Astrocyte (in vitro differentiated cells and primary cell): ENCODE data around the gene SLC35F5. TPM values are rescaled to one million over a fixed set of nuclear protein-coding genes. Genes with fewer than 3 reads are reported as not detected.
"Not testable (repeated sequence)": the region's sequence is repeated elsewhere in the genome, so short reads cannot be mapped to it uniquely, and the experiment has no call there.

Experiments
- DNase-seq: peaks from one replicate; pipeline ENCODE4 v3.0.0-alpha.2; 2010; ENCODE audit warnings: low read depth
- FAIRE-seq: peaks from 2 replicates; lab custom pipeline; 2011; peaks lifted over from hg19 to GRCh38; lab: Jason Lieb, UNC
- H2AFZ ChIP-seq: 2 replicates; pipeline ENCODE4 v1.6.0; 2012; ENCODE audit warnings: low read depth, low read length, inconsistent platforms
- H3K27ac ChIP-seq: 2 replicates; pipeline ENCODE4 v1.5.1; 2011; ENCODE audit warnings: low read depth, low read length, inconsistent platforms
- H3K27me3 ChIP-seq: 2 replicates; pipeline ENCODE4 v1.6.0; 2011; ENCODE audit warnings: low read length, inconsistent platforms; ENCODE audit not compliant: insufficient read depth
- H3K36me3 ChIP-seq: 2 replicates; pipeline ENCODE4 v1.5.1; 2011; ENCODE audit warnings: low read length, inconsistent platforms; ENCODE audit not compliant: insufficient read depth
- H3K4me1 ChIP-seq: 2 replicates; pipeline ENCODE4 v1.5.1; 2011; ENCODE audit warnings: low read length, inconsistent platforms; ENCODE audit not compliant: insufficient read depth
- H3K4me2 ChIP-seq: 2 replicates; pipeline ENCODE4 v1.6.0; 2012; ENCODE audit warnings: low read length, inconsistent platforms
- H3K4me3 ChIP-seq: 2 replicates; pipeline ENCODE4 v1.5.1; 2011; ENCODE audit warnings: low read depth, mild to moderate bottlenecking, low read length, inconsistent platforms; ENCODE audit not compliant: insufficient read depth
- H3K79me2 ChIP-seq: 2 replicates; pipeline ENCODE4 v1.6.0; 2012; ENCODE audit warnings: mild to moderate bottlenecking, low read length, inconsistent platforms; ENCODE audit not compliant: insufficient read depth
- H3K9ac ChIP-seq: 2 replicates; pipeline ENCODE4 v1.6.0; 2012; ENCODE audit warnings: mild to moderate bottlenecking, low read length, inconsistent platforms
- H3K9me3 ChIP-seq: 2 replicates; pipeline ENCODE4 v1.5.1; 2012; ENCODE audit warnings: low read depth, mild to moderate bottlenecking, low read length, inconsistent platforms; ENCODE audit not compliant: insufficient read depth
- H4K20me1 ChIP-seq: 2 replicates; pipeline ENCODE4 v1.6.0; 2012; ENCODE audit warnings: low read length, inconsistent platforms; ENCODE audit not compliant: insufficient read depth
- H3K27ac Mint-ChIP-seq: one replicate; pipeline ENCODE4 v1.8.0; 2021; ENCODE audit warnings: mild to moderate bottlenecking, mixed read lengths; ENCODE audit not compliant: unreplicated experiment
- H3K27me3 Mint-ChIP-seq: one replicate; pipeline ENCODE4 v1.8.0; 2021; ENCODE audit warnings: low read depth, mixed read lengths; ENCODE audit not compliant: unreplicated experiment
- H3K36me3 Mint-ChIP-seq: one replicate; pipeline ENCODE4 v1.8.0; 2021; ENCODE audit warnings: low read depth, mixed read lengths; ENCODE audit not compliant: unreplicated experiment
- H3K4me1 Mint-ChIP-seq: one replicate; pipeline ENCODE4 v1.8.0; 2021; ENCODE audit warnings: low read depth, mixed read lengths; ENCODE audit not compliant: unreplicated experiment
- H3K4me3 Mint-ChIP-seq: one replicate; pipeline ENCODE4 v1.8.0; 2021; ENCODE audit warnings: mild to moderate bottlenecking, moderate library complexity, mixed read lengths; ENCODE audit not compliant: unreplicated experiment
- H3K9me3 Mint-ChIP-seq: one replicate; pipeline ENCODE4 v1.8.0; 2021; ENCODE audit warnings: mild to moderate bottlenecking, mixed read lengths; ENCODE audit not compliant: unreplicated experiment
- CTCF ChIP-seq: IDR thresholded peaks from 2 replicates; pipeline ENCODE4 v1.5.1; 2011; ENCODE audit warnings: low read depth, mild to moderate bottlenecking, inconsistent platforms, low read length, moderate library complexity; ENCODE audit not compliant: insufficient read depth
- EZH2 ChIP-seq: IDR thresholded peaks from 2 replicates; pipeline ENCODE4 v1.6.1; 2012; ENCODE audit warnings: mild to moderate bottlenecking, low read length, inconsistent platforms; ENCODE audit not compliant: insufficient read depth
- total RNA-seq: library from RNA; stranded (reverse); gene quantifications from 2 replicates; pipeline ENCODE4 v1.2.1, GENCODE V29; 2021

The SLC35F5 gene
- total RNA-seq, 1 donor from 2014 or later, result 103 TPM

- Histone ChIP-seq H3K27ac (no peak overlapping the region), H3K9me3 (no peaks in the 10 kb centered on the region), H3K4me3 (no peak overlapping the region), H4K20me1 (no peaks in the 10 kb centered on the region), H3K36me3 (no peaks in the 10 kb centered on the region), H2AFZ (peak overlapping the region; percentile 4), H3K27me3 (no peaks in the 10 kb centered on the region), H3K4me1 (no peaks in the 10 kb centered on the region), H3K79me2 (no peaks in the 10 kb centered on the region), H3K9ac (no peak overlapping the region), H3K4me2 (no peak overlapping the region)
- H3K4me3 Mint-ChIP-seq, result no peak overlapping the region
- peaks cover 1% of the 10 kb centered on the region for H3K27me3 Mint-ChIP-seq
- H3K36me3 Mint-ChIP-seq, result no peaks in the 10 kb centered on the region
- no peak overlapping the region for H3K27ac Mint-ChIP-seq
- peaks cover 6% of the 10 kb centered on the region for H3K4me1 Mint-ChIP-seq
- no peaks in the 10 kb centered on the region for H3K9me3 Mint-ChIP-seq
- DNase-seq, result no peak
- TF ChIP-seq EZH2, result no peak
- no peak for TF ChIP-seq CTCF
- FAIRE-seq, result no peak
These were observed 24.0 kb upstream of the SLC35F5 start for GRCh38 chr2:113780472-113780871.

GRCh38 chr2:113777371-113777770, 20.9 kb upstream of the SLC35F5 start:
- Histone ChIP-seq H3K27ac (no peak overlapping the region), H3K4me2 (no peak overlapping the region), H4K20me1 (no peaks in the 10 kb centered on the region), H3K9ac (no peak overlapping the region), H3K9me3 (no peaks in the 10 kb centered on the region), H2AFZ (no peak overlapping the region), H3K27me3 (no peaks in the 10 kb centered on the region), H3K36me3 (no peaks in the 10 kb centered on the region), H3K4me1 (no peaks in the 10 kb centered on the region), H3K4me3 (no peak overlapping the region), H3K79me2 (no peaks in the 10 kb centered on the region)
- no peaks in the 10 kb centered on the region for H3K36me3 Mint-ChIP-seq
- no peak overlapping the region for H3K4me3 Mint-ChIP-seq
- H3K4me1 Mint-ChIP-seq, result peaks cover 6% of the 10 kb centered on the region
- H3K27me3 Mint-ChIP-seq, result no peaks in the 10 kb centered on the region
- no peak for DNase-seq
- no peak for FAIRE-seq
- no peak overlapping the region for H3K27ac Mint-ChIP-seq
- TF ChIP-seq CTCF (no peak), EZH2 (no peak)
- H3K9me3 Mint-ChIP-seq, result no peaks in the 10 kb centered on the region

GRCh38 chr2:113776949-113777348, 20.5 kb upstream of the SLC35F5 start:
- Histone ChIP-seq H4K20me1 (no peaks in the 10 kb centered on the region), H3K27ac (no peak overlapping the region), H3K4me3 (no peak overlapping the region), H3K36me3 (no peaks in the 10 kb centered on the region), H3K4me1 (no peaks in the 10 kb centered on the region), H2AFZ (no peak overlapping the region), H3K9ac (no peak overlapping the region), H3K27me3 (no peaks in the 10 kb centered on the region), H3K9me3 (no peaks in the 10 kb centered on the region), H3K4me2 (no peak overlapping the region), H3K79me2 (no peaks in the 10 kb centered on the region)
- FAIRE-seq, result no peak
- TF ChIP-seq EZH2, result no peak
- no peak for TF ChIP-seq CTCF
- Mint-ChIP-seq H3K4me3 (no peak overlapping the region), H3K27me3 (no peaks in the 10 kb centered on the region), H3K9me3 (no peaks in the 10 kb centered on the region), H3K4me1 (peaks cover 6% of the 10 kb centered on the region), H3K36me3 (no peaks in the 10 kb centered on the region), H3K27ac (no peak overlapping the region)
- no peak for DNase-seq

GRCh38 chr2:113774616-113775015, 18.2 kb upstream of the SLC35F5 start:
- H3K36me3 ChIP-seq, DNase-seq: not testable (repeated sequence)

More at GRCh38 chr2:113774616-113775015, 18.2 kb upstream of the SLC35F5 start:
- not testable (repeated sequence) for H3K27me3 Mint-ChIP-seq, H3K9ac ChIP-seq, H3K27ac ChIP-seq, H2AFZ ChIP-seq, H3K36me3 Mint-ChIP-seq, H3K27ac Mint-ChIP-seq, H3K4me3 ChIP-seq, H3K4me1 Mint-ChIP-seq, H3K9me3 ChIP-seq, H4K20me1 ChIP-seq, H3K79me2 ChIP-seq, H3K4me3 Mint-ChIP-seq, H3K4me1 ChIP-seq, H3K27me3 ChIP-seq, H3K9me3 Mint-ChIP-seq, H3K4me2 ChIP-seq, FAIRE-seq
